B cell (primary cell): ENCODE measurements around the gene PIK3CD. TPM values are rescaled to one million over a fixed set of nuclear protein-coding genes. Genes with fewer than 3 reads are reported as not detected.
A peak's percentile ranks its signal among the peaks of the same experiment; 100 is the strongest.

Source experiments
- ATAC-seq: fragments of 200-7000 bp; cut with Tn5 transposase; one replicate; pipeline ENCODE4 v1.10.0; 2021; ENCODE audit warnings: low read depth, mild to moderate bottlenecking, moderate number of reproducible peaks, moderate library complexity
- CTCF ChIA-PET: fragments of 350-600 bp; sonication (Branson Sonifier 250); formaldehyde crosslinking; loops from one replicate; lab custom pipeline; 2021; ENCODE audit warnings: antibody characterized with exemption, inconsistent platforms; lab: Charles Lee
- POLR2A ChIA-PET: fragments of 350-600 bp; sonication (Branson Sonifier 250); formaldehyde crosslinking; loops from one replicate; lab custom pipeline; 2021; ENCODE audit warnings: antibody characterized with exemption; lab: Charles Lee
- DNase-seq: peaks from one replicate; pipeline ENCODE4 v3.0.0; 2013
- H2AFZ ChIP-seq: 2 replicates; pipeline ENCODE4 v1.6.1; 2012; ENCODE audit warnings: mild to moderate bottlenecking, low read depth, low read length; ENCODE audit not compliant: insufficient read depth, poor library complexity, severe bottlenecking
- H3K27ac ChIP-seq, 2 donors: 1 replicate in 1 of 2; 2 replicates in 1 of 2; pipeline ENCODE4 v1.5.1; 2012 to 2013; ENCODE audit warnings: low read length in 2 of 2, mild to moderate bottlenecking in 2 of 2, moderate library complexity in 1 of 2
- H3K27me3 ChIP-seq, 4 experiments: fragments of 200-600 bp in 1 of 4; sonication (generic) in 1 of 4; replicated peaks in 1 of 4; 1 replicate in 2 of 4; 2 replicates in 2 of 4; pipeline versions ENCODE4 v1.6.1 to v1.7.0; 2013 to 2016; ENCODE audit warnings: low read length in 3 of 4, mild to moderate bottlenecking in 2 of 4, mixed read lengths in 1 of 4, moderate library complexity in 1 of 4; ENCODE audit not compliant: insufficient read depth in 4 of 4, control insufficient read depth in 3 of 4; ENCODE audit errors: control extremely low read depth in 1 of 4
- H3K36me3 ChIP-seq, 2 experiments: replicated peaks in 1 of 2; 1 replicate in 1 of 2; 2 replicates in 1 of 2; pipeline versions ENCODE4 v1.6.1 to v1.7.1; 2013; ENCODE audit warnings: low read length in 1 of 2; ENCODE audit not compliant: insufficient read depth in 2 of 2, control insufficient read depth in 1 of 2; ENCODE audit errors: control extremely low read depth in 1 of 2, extremely low read depth in 1 of 2
- H3K4me1 ChIP-seq, 2 donors: fragments of 200-600 bp in 1 of 2; sonication (generic) in 1 of 2; 1 replicate in 1 of 2; 2 replicates in 1 of 2; pipeline versions ENCODE4 v1.5.1 to v1.6.1; 2013 to 2017; ENCODE audit warnings: low read length in 2 of 2; ENCODE audit not compliant: control insufficient read depth in 2 of 2, insufficient read depth in 2 of 2
- H3K4me2 ChIP-seq: replicated peaks from 2 replicates; pipeline ENCODE3; 2012; ENCODE audit warnings: mild to moderate bottlenecking, low read depth, low read length; ENCODE audit not compliant: poor library complexity, severe bottlenecking
- H3K4me3 ChIP-seq, 5 experiments: fragments of 200-600 bp in 1 of 5; sonication (generic) in 1 of 5; 1 replicate in 3 of 5; 2 replicates in 2 of 5; pipeline versions ENCODE4 v1.5.1 to v1.7.0; 2011 to 2016; ENCODE audit warnings: low read length in 4 of 5, mild to moderate bottlenecking in 4 of 5, low read depth in 2 of 5, control low read depth in 1 of 5, moderate library complexity in 1 of 5; ENCODE audit not compliant: insufficient read depth in 1 of 5; ENCODE audit errors: control extremely low read depth in 1 of 5, extremely low read depth in 1 of 5
- H3K79me2 ChIP-seq: fragments of 200-600 bp; sonication (generic); one replicate; pipeline ENCODE4 v1.6.0; 2016; ENCODE audit warnings: low read length; ENCODE audit not compliant: control insufficient read depth, insufficient read depth
- H3K9ac ChIP-seq: fragments of 200-600 bp; sonication (generic); 2 replicates; pipeline ENCODE4 v1.6.1; 2017; ENCODE audit warnings: mild to moderate bottlenecking, low read length, moderate library complexity
- H3K9me3 ChIP-seq, 3 donors: one replicate each; pipeline versions ENCODE4 v1.6.1 to v1.7.1; 2013; ENCODE audit warnings: low read length in 2 of 3; ENCODE audit not compliant: control insufficient read depth in 2 of 3, insufficient read depth in 1 of 3; ENCODE audit errors: control extremely low read depth in 1 of 3
- H4K20me1 ChIP-seq: 2 replicates; pipeline ENCODE4 v1.6.0; 2012; ENCODE audit warnings: mild to moderate bottlenecking, low read length; ENCODE audit not compliant: insufficient read depth, control insufficient read depth, poor library complexity, severe bottlenecking
- H3K27ac Mint-ChIP-seq: one replicate; pipeline ENCODE4 v1.8.0; 2021; ENCODE audit warnings: mixed read lengths
- H3K27me3 Mint-ChIP-seq: one replicate; pipeline ENCODE4 v1.8.0; 2021; ENCODE audit warnings: mixed read lengths
- H3K4me1 Mint-ChIP-seq: one replicate; pipeline ENCODE4 v1.8.0; 2021; ENCODE audit warnings: mixed read lengths
- H3K4me3 Mint-ChIP-seq: one replicate; pipeline ENCODE4 v1.8.0; 2021; ENCODE audit warnings: mixed read lengths
- H3K9me3 Mint-ChIP-seq: one replicate; pipeline ENCODE4 v1.8.0; 2022; ENCODE audit warnings: mixed read lengths; ENCODE audit not compliant: insufficient read depth
- CTCF ChIP-seq: fragments of 200-600 bp; IDR thresholded peaks from one replicate; pipeline ENCODE4 v1.8.0; 2022; ENCODE audit warnings: antibody characterized with exemption, mild to moderate bottlenecking
- EZH2 ChIP-seq: IDR thresholded peaks from 2 replicates; pipeline ENCODE4 v1.6.1; 2012; ENCODE audit warnings: borderline replicate concordance, low read depth, mild to moderate bottlenecking, moderate library complexity, low read length; ENCODE audit not compliant: insufficient read depth, poor library complexity, severe bottlenecking
- WGBS: methylation state at CpG from one replicate; pipeline ENCODE4 v1.1.5; 2013; ENCODE audit warnings: missing lambda C conversion rate; ENCODE audit not compliant: insufficient coverage; 5-methylcytosine and 5-hydroxymethylcytosine counted together
- intact Hi-C: fragments of 100-400 bp; cut with micrococcal nuclease; formaldehyde crosslinking; loops from one replicate; pipeline ENCODE4 v1.10.0; 2022
- polyA plus RNA-seq: library from polyadenylated mRNA; depleted of rRNA; stranded (reverse); fragments of >200 nt; gene quantifications from 2 replicates; pipeline ENCODE4 v1.2.3, GENCODE V29; 2012
- total RNA-seq, 2 donors: library from RNA; stranded (reverse); fragments of 120-200 nt in 1 of 2; gene quantifications; 1 replicate in 1 of 2; 2 replicates in 1 of 2; pipeline versions ENCODE4 v1.2.3 to v1.2.4, GENCODE V29; 2013 to 2022

Gene PIK3CD
- total and polyA plus RNA-seq, 2 donors (not counting 1 experiment from before 2014, with no cell fraction given), result 144 to 222 TPM

- ATAC-seq (no peak), DNase-seq (peak; percentile 57)
- POLR2A ChIA-PET, result interaction anchor here (0.6 to 8.2 kb wide), 8 partner anchors 10 to 66 kb away, joined by 3 to 251 read pairs (median 8); no protein-coding TSS in a partner anchor
- Histone ChIP-seq H3K27me3 (no peaks in the 10 kb centered on the region), H3K9ac (peak overlapping the region; percentile 83), H2AFZ (no peak overlapping the region), H3K36me3 (peaks cover 0 to 5% of the 10 kb centered on the region in 2 experiments), H4K20me1 (peaks cover 61% of the 10 kb centered on the region), H3K27ac (peak overlapping the region; percentile 77 to 82), H3K4me2 (peak overlapping the region; percentile 90), H3K9me3 (no peaks in the 10 kb centered on the region), H3K79me2 (peaks cover 85% of the 10 kb centered on the region), H3K4me3 (peak overlapping the region; percentile 73 to 96 (median 82)), H3K4me1 (peaks cover 56 to 75% of the 10 kb centered on the region in 2 donors)
- peak overlapping the region; percentile 94 for H3K4me3 Mint-ChIP-seq
- H3K27me3 Mint-ChIP-seq, result no peaks in the 10 kb centered on the region
- TF ChIP-seq CTCF (no peak), EZH2 (no peak)
- peaks cover 73% of the 10 kb centered on the region for H3K4me1 Mint-ChIP-seq
- WGBS, result 26% methylated on average over 4 of the region's 10 CpGs
- intact Hi-C loops, result loop anchor here (1.0 kb wide), 1 partner anchor 36 kb away; no protein-coding TSS in a partner anchor
- peak overlapping the region; percentile 99 for H3K27ac Mint-ChIP-seq
- CTCF ChIA-PET, result interaction anchor here (1.2 to 10.6 kb wide), 12 partner anchors 10 to 67 kb away, joined by 3 to 231 read pairs (median 10); no protein-coding TSS in a partner anchor
- no peaks in the 10 kb centered on the region for H3K9me3 Mint-ChIP-seq
These were observed 2.0 kb downstream of the PIK3CD start for GRCh38 chr1:9653491-9654050.
